ENCODE results near the gene RAD51D. TPM values are rescaled to one million over a fixed set of nuclear protein-coding genes. Genes with fewer than 3 reads are reported as not detected.

Gene RAD51D
- total RNA-seq, 2 donors from 2014 or later: 27.8 to 68.3 TPM

DNA sequence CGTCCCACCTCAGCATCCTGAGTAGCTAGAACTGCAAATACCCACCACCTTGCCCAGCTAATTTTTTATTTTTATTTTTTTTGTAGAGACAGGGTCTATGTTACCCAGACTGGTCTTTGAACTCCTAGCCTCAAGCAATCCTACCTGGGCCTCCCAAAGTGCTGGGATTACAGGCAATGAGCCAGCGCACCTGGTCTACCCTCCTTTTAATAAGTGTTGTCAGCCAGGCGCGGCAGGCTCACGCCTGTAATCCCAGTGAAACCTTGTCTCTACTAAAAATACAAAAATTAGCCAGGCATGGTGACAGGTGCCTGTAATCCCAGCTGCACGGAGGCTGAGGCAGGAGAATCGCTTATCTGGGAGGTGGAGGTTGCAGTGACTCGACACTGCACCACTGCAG, 75.5 kb downstream of the RAD51D start:
- H3K4me3 Mint-ChIP-seq: no peak overlapping the region
- no peaks in the 10 kb centered on the region for H3K27me3 Mint-ChIP-seq
- H3K36me3 Mint-ChIP-seq: peaks cover 15% of the 10 kb centered on the region
- ATAC-seq (no peak), DNase-seq (ENCODE audit: low spot score) (no peak)
- peak overlapping the region; percentile 81 to 98 for H3K27ac Mint-ChIP-seq
- peaks cover 54 to 72% of the 10 kb centered on the region in 2 donors for H3K4me1 Mint-ChIP-seq (ENCODE audit: low read depth in 2 of 2)
- no peaks in the 10 kb centered on the region for H3K9me3 Mint-ChIP-seq

Other genes with a start within 250 kb of the RAD51D start
- 1 to 10 TPM in 1 of 2 donors, under 1 TPM in 1; 0.45 to 1.9 TPM for gene CCT6B, start 158.4 kb downstream of the RAD51D start, total RNA-seq
- 10 to 100 TPM; 21.0 to 29.5 TPM for gene ZNF830, start 158.3 kb downstream of the RAD51D start, total RNA-seq
- gene LIG3, start 139.3 kb downstream of the RAD51D start, total RNA-seq: 10 to 100 TPM; 65.8 to 89.4 TPM
- 10 to 100 TPM; 87.6 to 91.5 TPM for gene RFFL, start 56.2 kb downstream of the RAD51D start, total RNA-seq
- not detected for gene FNDC8, start 1.8 kb upstream of the RAD51D start, total RNA-seq
- 10 to 100 TPM; 29.2 to 73.1 TPM for gene NLE1, start 22.4 kb upstream of the RAD51D start, total RNA-seq
- under 1 TPM in 1 of 2 donors, not detected in 1; 0.14 TPM for gene UNC45B, start 28.0 kb upstream of the RAD51D start, total RNA-seq
- not detected for gene SLC35G3, start 74.5 kb upstream of the RAD51D start, total RNA-seq
- gene SLFN5, start 123.2 kb upstream of the RAD51D start, total RNA-seq: 10 to 100 TPM; 29.0 to 46.7 TPM

Data from natural killer cell treated with Interleukin-12 subunit alpha and Interleukin-12 subunit beta and Interleukin-15 and Interleukin-18, amount 100 ng/mL, for 72 hours (primary cell).